ENCODE data around the gene VIL1.
A peak's percentile ranks its signal among the peaks of the same experiment; 100 is the strongest.

The VIL1 gene

GRCh38 chr2:218395456-218395825 is 23.5 kb upstream of the VIL1 start:
- no peak overlapping the region for H3K14ac ChIP-seq (ENCODE audit: low read length)
- peak overlapping the region; percentile 70 for H4K12ac ChIP-seq (ENCODE audit: low read depth, low read length)
- H3K4me3 ChIP-seq (ENCODE audit: low read depth, low read length), result peak overlapping the region; percentile 25
- peak overlapping the region; percentile 91 for H3K27ac ChIP-seq (ENCODE audit: low read depth, low read length)
- H4K8ac ChIP-seq (ENCODE audit: low read depth, low read length), result peak overlapping the region; percentile 57
- peak overlapping the region; percentile 71 for H3K4me2 ChIP-seq (ENCODE audit: low read length)
- peak overlapping the region; percentile 72 for H4K91ac ChIP-seq (ENCODE audit: low read depth, low read length)
- no peak overlapping the region for H3K18ac ChIP-seq (ENCODE audit: low read length)
- peaks cover 18 to 22% of the 10 kb centered on the region in 2 experiments for H3K4me1 ChIP-seq (ENCODE audit: control insufficient read depth in 1 of 2, insufficient read depth in 2 of 2, low read length in 2 of 2)
- no peak overlapping the region for H3K23ac ChIP-seq (ENCODE audit: low read length)
- H2AFZ ChIP-seq (ENCODE audit: insufficient read depth, low read length, poor library complexity), result peak overlapping the region; percentile 74
- H3K36me3 ChIP-seq (ENCODE audit: control insufficient read depth in 1 of 2, insufficient read depth in 2 of 2, low read length in 2 of 2), result no peaks in the 10 kb centered on the region
- H2AK5ac ChIP-seq (ENCODE audit: low read length), result no peak overlapping the region
- no peak overlapping the region for H2BK5ac ChIP-seq (ENCODE audit: low read depth, low read length, poor library complexity)
- H2BK12ac ChIP-seq (ENCODE audit: low read length), result peak overlapping the region; percentile 37
- no peak overlapping the region for H3K9ac ChIP-seq (ENCODE audit: low read length)
- H3K79me2 ChIP-seq (ENCODE audit: control insufficient read depth, insufficient read depth, low read length, poor library complexity), result peaks cover 18% of the 10 kb centered on the region
- WGBS (ENCODE audit: extremely low coverage, insufficient coverage, insufficient read length), result no CpG with 5 or more reads among the region's 16 CpGs
- H3K27me3 ChIP-seq (ENCODE audit: insufficient read depth, low read length), result no peaks in the 10 kb centered on the region
- peak overlapping the region; percentile 41 for H2BK120ac ChIP-seq (ENCODE audit: insufficient read depth, low read length, poor library complexity)
- DNase-seq, result no peak
- no peaks in the 10 kb centered on the region for H3K9me3 ChIP-seq (ENCODE audit: insufficient read depth, low read depth, low read length)
- H3K4ac ChIP-seq (ENCODE audit: low read depth, low read length), result no peak overlapping the region
- H3K79me1 ChIP-seq (ENCODE audit: low read length), result peaks cover 34% of the 10 kb centered on the region

GRCh38 chr2:218395826-218396687 is 22.9 kb upstream of the VIL1 start:
- Histone ChIP-seq H4K12ac (ENCODE audit: low read depth, low read length) (peak overlapping the region; percentile 73), H2AK5ac (ENCODE audit: low read length) (no peak overlapping the region), H4K91ac (ENCODE audit: low read depth, low read length) (peak overlapping the region; percentile 97), H2BK5ac (ENCODE audit: low read depth, low read length, poor library complexity) (peak overlapping the region; percentile 97), H3K4me3 (ENCODE audit: low read depth, low read length) (peak overlapping the region; percentile 78), H3K9ac (ENCODE audit: low read length) (peak overlapping the region; percentile 88), H3K4ac (ENCODE audit: low read depth, low read length) (peak overlapping the region; percentile 52), H4K8ac (ENCODE audit: low read depth, low read length) (peak overlapping the region; percentile 88), H3K18ac (ENCODE audit: low read length) (peak overlapping the region; percentile 80), H3K14ac (ENCODE audit: low read length) (peak overlapping the region; percentile 90), H3K9me3 (ENCODE audit: insufficient read depth, low read depth, low read length) (no peaks in the 10 kb centered on the region), H3K27ac (ENCODE audit: low read depth, low read length) (peak overlapping the region; percentile 91), H3K4me1 (ENCODE audit: control insufficient read depth in 1 of 2, insufficient read depth in 2 of 2, low read length in 2 of 2) (peaks cover 18 to 25% of the 10 kb centered on the region in 2 experiments), H3K4me2 (ENCODE audit: low read length) (peak overlapping the region; percentile 71), H3K27me3 (ENCODE audit: insufficient read depth, low read length) (no peaks in the 10 kb centered on the region), H2BK12ac (ENCODE audit: low read length) (peak overlapping the region; percentile 72), H3K23ac (ENCODE audit: low read length) (no peak overlapping the region), H2AFZ (ENCODE audit: insufficient read depth, low read length, poor library complexity) (peak overlapping the region; percentile 78), H3K79me2 (ENCODE audit: control insufficient read depth, insufficient read depth, low read length, poor library complexity) (peaks cover 21% of the 10 kb centered on the region), H2BK120ac (ENCODE audit: insufficient read depth, low read length, poor library complexity) (peak overlapping the region; percentile 97), H3K36me3 (ENCODE audit: control insufficient read depth in 1 of 2, insufficient read depth in 2 of 2, low read length in 2 of 2) (no peaks in the 10 kb centered on the region), H3K79me1 (ENCODE audit: low read length) (peaks cover 37% of the 10 kb centered on the region)
- DNase-seq, result peak; percentile 88 to 93
- no CpG with 5 or more reads among the region's 57 CpGs for WGBS (ENCODE audit: extremely low coverage, insufficient coverage, insufficient read length)

GRCh38 chr2:218396688-218397462 is 22.0 kb upstream of the VIL1 start:
- peak overlapping the region; percentile 71 for H3K4me2 ChIP-seq (ENCODE audit: low read length)
- peak overlapping the region; percentile 41 for H4K12ac ChIP-seq (ENCODE audit: low read depth, low read length)
- peak overlapping the region; percentile 97 for H2BK120ac ChIP-seq (ENCODE audit: insufficient read depth, low read length, poor library complexity)
- H4K91ac ChIP-seq (ENCODE audit: low read depth, low read length), result peak overlapping the region; percentile 97
- H2BK12ac ChIP-seq (ENCODE audit: low read length), result peak overlapping the region; percentile 42
- no CpG with 5 or more reads among the region's 27 CpGs for WGBS (ENCODE audit: extremely low coverage, insufficient coverage, insufficient read length)
- peak overlapping the region; percentile 78 for H3K4me3 ChIP-seq (ENCODE audit: low read depth, low read length)
- H3K9ac ChIP-seq (ENCODE audit: low read length), result no peak overlapping the region
- DNase-seq, result peak in 1 of 2 donors; percentile 42
- peak overlapping the region; percentile 19 for H2AFZ ChIP-seq (ENCODE audit: insufficient read depth, low read length, poor library complexity)
- peak overlapping the region; percentile 2 for H3K4ac ChIP-seq (ENCODE audit: low read depth, low read length)
- H3K36me3 ChIP-seq (ENCODE audit: control insufficient read depth in 1 of 2, insufficient read depth in 2 of 2, low read length in 2 of 2), result peaks cover 6 to 7% of the 10 kb centered on the region in 2 experiments
- no peaks in the 10 kb centered on the region for H3K9me3 ChIP-seq (ENCODE audit: insufficient read depth, low read depth, low read length)
- peak overlapping the region; percentile 90 for H3K14ac ChIP-seq (ENCODE audit: low read length)
- peak overlapping the region; percentile 80 for H3K18ac ChIP-seq (ENCODE audit: low read length)
- peaks cover 21% of the 10 kb centered on the region for H3K79me2 ChIP-seq (ENCODE audit: control insufficient read depth, insufficient read depth, low read length, poor library complexity)
- H2AK5ac ChIP-seq (ENCODE audit: low read length), result peak overlapping the region; percentile 64
- H2BK5ac ChIP-seq (ENCODE audit: low read depth, low read length, poor library complexity), result no peak overlapping the region
- peaks cover 18 to 26% of the 10 kb centered on the region in 2 experiments for H3K4me1 ChIP-seq (ENCODE audit: control insufficient read depth in 1 of 2, insufficient read depth in 2 of 2, low read length in 2 of 2)
- peaks cover 37% of the 10 kb centered on the region for H3K79me1 ChIP-seq (ENCODE audit: low read length)
- no peak overlapping the region for H3K23ac ChIP-seq (ENCODE audit: low read length)
- no peaks in the 10 kb centered on the region for H3K27me3 ChIP-seq (ENCODE audit: insufficient read depth, low read length)
- peak overlapping the region; percentile 91 for H3K27ac ChIP-seq (ENCODE audit: low read depth, low read length)
- peak overlapping the region; percentile 88 for H4K8ac ChIP-seq (ENCODE audit: low read depth, low read length)

GRCh38 chr2:218397463-218397819 is 21.5 kb upstream of the VIL1 start:
- H2AFZ ChIP-seq (ENCODE audit: insufficient read depth, low read length, poor library complexity), result peak overlapping the region; percentile 32
- H3K4me1 ChIP-seq (ENCODE audit: control insufficient read depth in 1 of 2, insufficient read depth in 2 of 2, low read length in 2 of 2), result peaks cover 18 to 26% of the 10 kb centered on the region in 2 experiments
- no peak overlapping the region for H3K4me3 ChIP-seq (ENCODE audit: low read depth, low read length)
- H4K12ac ChIP-seq (ENCODE audit: low read depth, low read length), result peak overlapping the region; percentile 41
- H2BK12ac ChIP-seq (ENCODE audit: low read length), result peak overlapping the region; percentile 42
- peak overlapping the region; percentile 12 for H3K18ac ChIP-seq (ENCODE audit: low read length)
- H3K4me2 ChIP-seq (ENCODE audit: low read length), result peak overlapping the region; percentile 71
- no peak overlapping the region for H3K23ac ChIP-seq (ENCODE audit: low read length)
- H3K9ac ChIP-seq (ENCODE audit: low read length), result no peak overlapping the region
- H3K27ac ChIP-seq (ENCODE audit: low read depth, low read length), result peak overlapping the region; percentile 86
- peak overlapping the region; percentile 97 for H4K91ac ChIP-seq (ENCODE audit: low read depth, low read length)
- peaks cover 12% of the 10 kb centered on the region in 2 experiments for H3K36me3 ChIP-seq (ENCODE audit: control insufficient read depth in 1 of 2, insufficient read depth in 2 of 2, low read length in 2 of 2)
- no peaks in the 10 kb centered on the region for H3K9me3 ChIP-seq (ENCODE audit: insufficient read depth, low read depth, low read length)
- peaks cover 37% of the 10 kb centered on the region for H3K79me1 ChIP-seq (ENCODE audit: low read length)
- DNase-seq, result no peak
- H2AK5ac ChIP-seq (ENCODE audit: low read length), result peak overlapping the region; percentile 64
- H2BK5ac ChIP-seq (ENCODE audit: low read depth, low read length, poor library complexity), result no peak overlapping the region
- H3K79me2 ChIP-seq (ENCODE audit: control insufficient read depth, insufficient read depth, low read length, poor library complexity), result peaks cover 21% of the 10 kb centered on the region
- peak overlapping the region; percentile 57 for H4K8ac ChIP-seq (ENCODE audit: low read depth, low read length)
- H3K4ac ChIP-seq (ENCODE audit: low read depth, low read length), result peak overlapping the region; percentile 2
- no CpG with 5 or more reads among the region's 12 CpGs for WGBS (ENCODE audit: extremely low coverage, insufficient coverage, insufficient read length)
- H3K14ac ChIP-seq (ENCODE audit: low read length), result peak overlapping the region; percentile 10
- no peaks in the 10 kb centered on the region for H3K27me3 ChIP-seq (ENCODE audit: insufficient read depth, low read length)
- peak overlapping the region; percentile 65 for H2BK120ac ChIP-seq (ENCODE audit: insufficient read depth, low read length, poor library complexity)
